HG03558 (cell line): Measurements from ENCODE around the gene LILRB2.
"Not testable (repeated sequence)": the region's sequence is repeated elsewhere in the genome, so short reads cannot be mapped to it uniquely, and the experiment has no call there.

ENCODE experiments used
- ATAC-seq: cut with Tn5 transposase; IDR thresholded peaks from one replicate; pipeline ENCODE4 v1.9.1; 2021; ENCODE audit warnings: moderate number of reproducible peaks; ENCODE audit not compliant: unreplicated experiment; ENCODE audit errors: extremely low read depth

LILRB2 gene

GRCh38 chr19:54281007-54281728 lies at the start of gene LILRB2:
TSS of gene LILRB2 (minus strand) at chr19:54281110. CDS start at chr19:54280496, 614 bp downstream.
- no peak for ATAC-seq

GRCh38 chr19:54329476-54330165 lies 48.7 kb upstream of the LILRB2 start:
- no peak for ATAC-seq

- not testable (repeated sequence) for ATAC-seq
These were observed 47.9 kb upstream of the LILRB2 start for GRCh38 chr19:54328781-54329180.

- no peak for ATAC-seq
These were observed 44.7 kb upstream of the LILRB2 start for GRCh38 chr19:54325631-54326030.

- no peak for ATAC-seq
These were observed 44.3 kb upstream of the LILRB2 start for GRCh38 chr19:54325194-54325621.

GRCh38 chr19:54324071-54324470 lies 43.2 kb upstream of the LILRB2 start:
- no peak for ATAC-seq

DNA sequence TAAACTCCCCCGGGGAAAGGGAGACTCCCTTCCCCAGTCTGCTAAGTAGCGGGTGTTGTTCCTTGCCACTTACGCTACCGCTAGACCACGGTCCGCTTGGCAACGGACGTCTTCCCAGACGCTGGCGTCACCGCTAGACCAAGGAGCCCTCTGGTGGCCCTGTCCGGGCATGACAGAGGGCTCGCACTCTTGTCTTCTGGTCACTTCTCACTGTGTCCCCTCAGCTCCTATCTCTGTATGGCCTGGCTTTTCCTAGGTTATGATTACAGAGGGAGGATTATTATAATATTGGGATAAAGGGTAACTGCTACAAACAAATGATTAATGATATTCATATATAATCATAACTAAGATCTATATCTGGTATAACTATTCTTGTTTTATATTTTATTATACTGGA lies 42.0 kb upstream of the LILRB2 start:
- ATAC-seq: not testable (repeated sequence)

DNA sequence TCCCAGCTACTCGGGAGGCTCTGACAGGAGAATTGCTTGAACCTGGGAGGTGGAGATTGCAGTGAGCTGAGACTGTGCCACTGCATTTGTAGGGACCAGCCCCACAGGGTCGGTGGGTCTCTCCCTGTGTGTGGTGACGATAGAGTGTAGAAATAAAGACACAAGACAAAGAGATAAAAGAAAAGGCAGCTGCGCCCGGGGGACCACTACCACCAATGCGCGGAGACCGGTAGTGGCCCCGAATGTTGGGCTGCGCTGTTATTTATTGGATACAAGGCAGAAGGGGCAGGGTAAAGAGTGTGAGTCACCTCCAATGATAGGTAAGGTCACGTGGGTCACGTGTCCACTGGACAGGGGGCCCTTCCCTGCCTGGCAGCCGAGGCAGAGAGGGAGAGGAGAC lies 41.4 kb upstream of the LILRB2 start:
- ATAC-seq: not testable (repeated sequence)

DNA sequence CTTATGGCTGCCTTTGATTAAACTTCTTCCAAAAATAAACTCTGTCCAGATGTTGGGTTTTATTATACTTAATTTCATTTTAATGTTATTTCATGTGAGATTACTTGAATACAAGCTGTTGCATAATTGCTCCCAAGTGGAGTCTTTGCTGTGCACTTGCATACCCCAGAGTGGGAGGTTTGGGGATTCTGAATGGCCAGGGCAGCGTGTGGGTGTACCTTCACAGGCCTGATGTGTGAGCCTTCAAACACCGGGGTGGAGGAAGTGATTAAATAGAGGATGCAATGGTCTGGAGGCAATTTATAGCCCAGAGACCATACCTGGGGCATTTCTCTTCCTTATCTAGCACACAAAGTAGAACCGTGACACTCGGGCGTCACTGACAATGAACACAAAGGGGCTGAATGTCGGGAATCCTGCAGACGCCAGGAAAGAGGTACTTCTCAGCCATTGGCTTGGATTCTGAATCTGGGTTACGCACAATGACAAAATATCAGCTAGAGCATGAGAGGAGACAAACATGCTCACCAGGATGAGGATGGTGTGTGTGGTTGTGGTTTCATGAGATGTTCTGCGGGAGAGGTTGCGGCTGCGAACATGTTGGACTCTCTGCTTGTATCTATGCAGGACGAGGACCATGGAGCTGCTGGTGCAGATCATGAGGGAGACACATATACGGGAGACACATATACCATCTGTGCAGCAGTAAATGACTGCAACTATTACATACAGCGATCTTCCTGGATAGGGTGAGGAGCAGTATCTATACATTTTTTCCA lies 39.2 kb upstream of the LILRB2 start:
- no peak for ATAC-seq

DNA sequence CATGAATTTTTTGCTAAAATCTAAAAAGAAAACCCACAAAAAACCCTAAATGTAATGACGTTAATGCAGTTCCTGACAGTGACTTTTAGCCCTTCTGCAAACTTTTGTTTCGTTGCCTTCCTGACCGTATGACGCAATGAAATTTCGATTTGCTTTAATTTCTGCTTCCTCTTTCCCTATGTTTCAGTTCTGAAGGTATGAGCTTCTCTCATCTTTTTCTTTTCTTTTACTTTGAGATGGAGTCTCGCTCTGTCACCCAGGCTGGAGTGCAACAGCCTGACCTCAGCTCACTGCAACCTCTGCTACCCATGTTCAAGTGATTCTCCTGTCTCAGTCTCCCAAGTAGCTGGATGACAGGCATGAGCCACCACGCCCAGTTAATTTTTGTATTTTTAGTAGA lies 38.1 kb upstream of the LILRB2 start:
- ATAC-seq: no peak

GRCh38 chr19:54317965-54318240 lies 37.0 kb upstream of the LILRB2 start:
- ATAC-seq: no peak

GRCh38 chr19:54317108-54317964 lies 36.4 kb upstream of the LILRB2 start:
- no peak for ATAC-seq

DNA sequence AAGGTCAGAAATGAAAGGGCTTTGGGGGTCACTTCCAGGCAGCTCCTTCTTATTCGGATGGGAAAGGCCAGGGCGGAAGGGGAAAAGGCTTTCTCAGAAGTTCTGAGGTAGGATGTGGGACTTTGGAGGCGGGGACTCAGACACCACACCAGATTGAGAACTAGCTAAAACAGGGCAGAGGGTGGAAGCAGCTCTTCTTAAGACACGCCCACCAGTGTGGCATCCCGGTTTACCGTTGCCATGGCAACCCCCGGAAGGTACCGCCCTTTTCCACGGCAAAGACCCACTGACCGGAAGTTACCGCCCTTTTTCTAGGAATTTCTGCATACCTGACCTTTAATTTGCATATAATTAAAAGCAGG lies 35.8 kb upstream of the LILRB2 start:
- no peak for ATAC-seq

DNA sequence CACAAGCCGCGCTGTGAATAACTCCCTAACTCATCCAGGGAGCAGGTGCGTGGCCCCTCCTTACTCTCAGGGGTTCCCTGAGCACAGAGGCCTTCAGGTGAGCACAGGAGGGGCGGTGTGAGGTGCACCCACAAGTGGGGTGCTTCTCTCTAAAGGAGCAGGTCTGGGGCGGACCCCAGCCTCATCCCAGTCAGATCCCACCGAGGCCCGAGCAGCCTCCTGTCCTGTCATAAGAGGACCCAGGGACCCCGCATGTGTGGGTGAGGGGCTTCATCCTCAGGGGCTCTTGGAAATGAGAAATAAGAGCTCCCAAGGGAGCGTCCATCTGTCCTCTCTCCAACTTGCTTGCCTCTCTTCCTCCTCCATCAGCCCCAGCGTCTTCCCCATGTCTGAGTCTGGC lies 35.0 kb upstream of the LILRB2 start:
- ATAC-seq: no peak

GRCh38 chr19:54312436-54313377 lies 31.8 kb upstream of the LILRB2 start, which contains the start of gene LILRA5:
TSS of gene LILRA5 (minus strand) at chr19:54313166. CDS start at chr19:54313019, 147 bp downstream.
- no peak for ATAC-seq

DNA sequence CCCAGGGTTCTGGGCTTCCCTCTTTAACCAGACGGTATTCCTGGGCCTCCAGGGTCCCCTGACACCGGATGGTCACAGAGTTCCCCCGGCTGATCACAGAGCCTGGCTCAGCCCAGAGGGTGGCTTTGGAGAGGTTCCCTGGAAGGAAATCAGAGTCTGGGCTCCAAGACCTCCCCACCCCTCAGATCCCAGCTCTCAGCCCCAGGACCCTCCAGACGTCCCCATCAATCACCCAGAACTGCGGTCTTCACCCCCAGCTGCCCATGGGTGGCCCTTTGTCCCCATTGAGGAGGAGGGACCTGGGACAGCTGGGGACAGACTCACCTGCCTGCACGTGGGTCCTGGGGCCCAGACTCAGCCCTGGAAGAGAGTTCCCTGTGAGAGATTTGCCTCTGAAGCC lies 31.1 kb upstream of the LILRB2 start:
- ATAC-seq: no peak

DNA sequence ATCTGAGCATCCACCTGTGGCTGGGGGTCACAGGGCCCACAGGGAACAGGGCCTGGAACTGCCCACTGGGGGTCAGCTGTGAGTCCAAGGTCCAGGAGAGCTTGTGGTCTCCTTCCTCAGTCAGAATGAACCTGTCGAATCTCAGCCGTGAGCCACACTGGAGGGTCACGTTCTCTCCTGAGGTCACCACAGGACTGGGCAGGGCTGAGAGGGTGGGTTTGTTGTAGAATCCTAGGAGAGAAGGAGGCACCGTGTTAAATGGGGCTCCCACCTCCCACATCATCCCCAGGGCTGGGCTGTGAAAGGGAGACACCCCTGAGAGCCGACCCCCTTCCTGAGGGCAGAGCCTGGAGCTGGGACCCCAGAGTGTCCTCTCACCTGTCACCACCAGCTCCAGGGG lies 30.6 kb upstream of the LILRB2 start:
- ATAC-seq: no peak

DNA sequence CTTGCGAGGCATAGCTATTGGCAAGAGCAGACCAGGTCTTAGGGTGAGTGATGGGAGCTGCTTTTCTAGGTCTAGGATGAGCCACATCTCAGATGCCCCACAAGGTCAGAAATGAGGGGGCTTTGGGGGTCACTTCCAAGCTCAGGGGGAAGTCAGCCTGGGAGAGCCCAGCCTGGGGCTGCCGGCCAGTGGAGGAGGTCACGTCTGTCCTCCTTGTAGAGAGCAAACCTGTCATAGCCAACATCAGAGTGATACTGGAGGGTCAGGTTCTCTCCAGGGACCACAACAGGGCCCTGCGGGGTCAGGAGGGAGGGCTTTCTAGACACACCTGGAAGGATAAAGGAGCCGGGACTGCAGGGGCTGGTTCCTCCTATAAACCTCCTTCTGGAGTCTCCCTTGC lies 29.6 kb upstream of the LILRB2 start:
- ATAC-seq: no peak

DNA sequence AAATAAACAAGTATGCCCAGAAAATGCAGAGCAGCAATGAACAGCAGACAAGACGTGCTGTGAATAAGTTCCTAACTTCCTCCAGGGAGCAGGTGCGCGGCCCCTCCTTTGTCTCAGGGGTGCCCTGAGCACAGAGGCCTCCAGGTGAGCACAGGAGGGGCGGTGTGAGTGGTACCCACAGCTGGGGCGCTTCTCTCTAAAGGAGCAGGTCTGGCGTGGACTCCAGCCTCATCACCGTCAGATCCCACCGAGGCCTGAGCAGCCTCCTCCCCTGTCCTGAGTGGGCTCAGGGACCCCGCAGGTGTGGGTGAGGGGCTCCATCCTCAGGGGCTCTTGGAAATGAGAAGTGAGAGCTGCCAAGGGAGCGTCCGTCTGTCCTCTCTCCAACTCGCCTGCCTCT lies 28.9 kb upstream of the LILRB2 start:
- ATAC-seq: no peak
